IPS-18c (cell line): Measurements from ENCODE around the gene KCTD8.
"Not testable (repeated sequence)": the region's sequence is repeated elsewhere in the genome, so short reads cannot be mapped to it uniquely, and the experiment has no call there.

Experiments
- H3K4me3 ChIP-seq: 2 replicates; pipeline ENCODE4 v1.7.0; 2013; ENCODE audit warnings: low read depth, mild to moderate bottlenecking, low read length, moderate library complexity; ENCODE audit not compliant: insufficient read depth
- H3K9me3 ChIP-seq: one replicate; pipeline ENCODE4 v1.6.1; 2013; ENCODE audit warnings: mild to moderate bottlenecking, low read length, moderate library complexity; ENCODE audit not compliant: control insufficient read depth, insufficient read depth

KCTD8 gene

GRCh38 chr4:44210750-44211149, 237.9 kb downstream of the KCTD8 start:
- no peak overlapping the region for H3K4me3 ChIP-seq
- no peaks in the 10 kb centered on the region for H3K9me3 ChIP-seq

- Histone ChIP-seq H3K4me3 (no peak overlapping the region), H3K9me3 (no peaks in the 10 kb centered on the region)
These were observed 251.8 kb downstream of the KCTD8 start for GRCh38 chr4:44196796-44197195.

GRCh38 chr4:44194365-44194764, 254.2 kb downstream of the KCTD8 start:
- Histone ChIP-seq H3K4me3 (no peak overlapping the region), H3K9me3 (peaks cover 2% of the 10 kb centered on the region)

GRCh38 chr4:44186850-44187246, 261.8 kb downstream of the KCTD8 start:
- Histone ChIP-seq H3K4me3 (no peak overlapping the region), H3K9me3 (peaks cover 2% of the 10 kb centered on the region)

- Histone ChIP-seq H3K4me3 (no peak overlapping the region), H3K9me3 (no peaks in the 10 kb centered on the region)
These were observed 262.3 kb downstream of the KCTD8 start for GRCh38 chr4:44186096-44186849.

- H3K4me3 ChIP-seq, H3K9me3 ChIP-seq: not testable (repeated sequence)
These were observed 266.9 kb downstream of the KCTD8 start for GRCh38 chr4:44181491-44182349.

GRCh38 chr4:44167766-44168165, 280.8 kb downstream of the KCTD8 start:
- H3K4me3 ChIP-seq, H3K9me3 ChIP-seq: not testable (repeated sequence)

GRCh38 chr4:44165938-44166337, 282.7 kb downstream of the KCTD8 start:
- no peak overlapping the region for H3K4me3 ChIP-seq
- H3K9me3 ChIP-seq, result peaks cover 6% of the 10 kb centered on the region

- H3K4me3 ChIP-seq, result no peak overlapping the region
- peaks cover 4% of the 10 kb centered on the region for H3K9me3 ChIP-seq
These were observed 285.9 kb downstream of the KCTD8 start for GRCh38 chr4:44162538-44163270.

GRCh38 chr4:44161756-44162155, 286.9 kb downstream of the KCTD8 start:
- no peaks in the 10 kb centered on the region for H3K9me3 ChIP-seq
- H3K4me3 ChIP-seq, result no peak overlapping the region

GRCh38 chr4:44160776-44161367, 287.7 kb downstream of the KCTD8 start:
- H3K9me3 ChIP-seq, result no peaks in the 10 kb centered on the region
- H3K4me3 ChIP-seq, result no peak overlapping the region

GRCh38 chr4:44159991-44160390, 288.6 kb downstream of the KCTD8 start:
- H3K9me3 ChIP-seq, result no peaks in the 10 kb centered on the region
- no peak overlapping the region for H3K4me3 ChIP-seq

- Histone ChIP-seq H3K9me3 (no peaks in the 10 kb centered on the region), H3K4me3 (no peak overlapping the region)
These were observed 290.9 kb downstream of the KCTD8 start for GRCh38 chr4:44157611-44158277.

- Histone ChIP-seq H3K4me3 (no peak overlapping the region), H3K9me3 (no peaks in the 10 kb centered on the region)
These were observed 298.5 kb downstream of the KCTD8 start for GRCh38 chr4:44150091-44150576.

- H3K9me3 ChIP-seq, result no peaks in the 10 kb centered on the region
- H3K4me3 ChIP-seq, result no peak overlapping the region
These were observed 299.3 kb downstream of the KCTD8 start for GRCh38 chr4:44149282-44149681.

GRCh38 chr4:44147571-44148075, 301.0 kb downstream of the KCTD8 start:
- Histone ChIP-seq H3K4me3 (no peak overlapping the region), H3K9me3 (no peaks in the 10 kb centered on the region)

GRCh38 chr4:44146516-44146915, 302.1 kb downstream of the KCTD8 start:
- Histone ChIP-seq H3K4me3 (no peak overlapping the region), H3K9me3 (no peaks in the 10 kb centered on the region)
